HUES48 (cell line): ENCODE measurements around the gene TIGD1.
"Not testable (repeated sequence)": the region's sequence is repeated elsewhere in the genome, so short reads cannot be mapped to it uniquely, and the experiment has no call there.

ENCODE experiments used
- H3K27ac ChIP-seq: one replicate; pipeline ENCODE4 v1.7.0; 2013; ENCODE audit warnings: low read depth, low read length, inconsistent platforms
- H3K27me3 ChIP-seq: 2 replicates; pipeline ENCODE4 v1.6.1; 2013; ENCODE audit warnings: mild to moderate bottlenecking, low read length; ENCODE audit not compliant: control insufficient read depth, insufficient read depth
- H3K36me3 ChIP-seq: 2 replicates; pipeline ENCODE4 v1.6.1; 2013; ENCODE audit warnings: low read length; ENCODE audit not compliant: control insufficient read depth, insufficient read depth
- H3K4me1 ChIP-seq: 2 replicates; pipeline ENCODE4 v1.6.1; 2013; ENCODE audit warnings: mild to moderate bottlenecking, low read length; ENCODE audit not compliant: control insufficient read depth, insufficient read depth
- H3K4me3 ChIP-seq: 2 replicates; pipeline ENCODE4 v1.5.1; 2013; ENCODE audit warnings: mild to moderate bottlenecking, low read depth, low read length
- H3K9ac ChIP-seq: 2 replicates; pipeline ENCODE4 v1.6.1; 2013; ENCODE audit warnings: mild to moderate bottlenecking, low read depth, low read length, moderate library complexity
- H3K9me3 ChIP-seq: 2 replicates; pipeline ENCODE4 v1.6.1; 2013; ENCODE audit warnings: low read length; ENCODE audit not compliant: control insufficient read depth, insufficient read depth

The TIGD1 gene

GRCh38 chr2:232538671-232539070, 11.7 kb downstream of the TIGD1 start:
- Histone ChIP-seq H3K27ac (no peak overlapping the region), H3K9ac (no peak overlapping the region), H3K4me1 (peaks cover 9% of the 10 kb centered on the region; the same call in 1 of the 2 replicates), H3K9me3 (no peaks in the 10 kb centered on the region), H3K4me3 (no peak overlapping the region), H3K36me3 (no peaks in the 10 kb centered on the region), H3K27me3 (no peaks in the 10 kb centered on the region)

- Histone ChIP-seq H3K9ac (no peak overlapping the region), H3K4me3 (no peak overlapping the region), H3K27ac (no peak overlapping the region), H3K36me3 (no peaks in the 10 kb centered on the region), H3K4me1 (peaks cover 9% of the 10 kb centered on the region; the same call in 1 of the 2 replicates), H3K9me3 (no peaks in the 10 kb centered on the region), H3K27me3 (no peaks in the 10 kb centered on the region)
Observed at GRCh38 chr2:232537499-232537898, 12.9 kb downstream of the TIGD1 start.

- H3K27ac ChIP-seq = no peak overlapping the region
- no peak overlapping the region for H3K4me3 ChIP-seq
- no peak overlapping the region for H3K9ac ChIP-seq
- peaks cover 9% of the 10 kb centered on the region; the same call in 1 of the 2 replicates for H3K4me1 ChIP-seq
- H3K27me3 ChIP-seq = no peaks in the 10 kb centered on the region
- no peaks in the 10 kb centered on the region for H3K9me3 ChIP-seq
- no peaks in the 10 kb centered on the region for H3K36me3 ChIP-seq
Observed at GRCh38 chr2:232537079-232537478, 13.3 kb downstream of the TIGD1 start.

- Histone ChIP-seq H3K4me1 (peaks cover 9% of the 10 kb centered on the region; the same call in 1 of the 2 replicates), H3K9me3 (no peaks in the 10 kb centered on the region), H3K27me3 (no peaks in the 10 kb centered on the region), H3K9ac (no peak overlapping the region), H3K36me3 (no peaks in the 10 kb centered on the region), H3K27ac (no peak overlapping the region), H3K4me3 (no peak overlapping the region)
Observed at GRCh38 chr2:232535761-232536530, 14.4 kb downstream of the TIGD1 start.

- no peaks in the 10 kb centered on the region for H3K9me3 ChIP-seq
- no peak overlapping the region for H3K27ac ChIP-seq
- H3K36me3 ChIP-seq = no peaks in the 10 kb centered on the region
- no peaks in the 10 kb centered on the region for H3K27me3 ChIP-seq
- H3K9ac ChIP-seq = no peak overlapping the region
- H3K4me1 ChIP-seq = peaks cover 9% of the 10 kb centered on the region; the same call in 1 of the 2 replicates
- no peak overlapping the region for H3K4me3 ChIP-seq
Observed at GRCh38 chr2:232534940-232535651, 15.3 kb downstream of the TIGD1 start.

- Histone ChIP-seq H3K27me3 (no peaks in the 10 kb centered on the region), H3K4me3 (no peak overlapping the region), H3K27ac (no peak overlapping the region), H3K4me1 (peaks cover 7% of the 10 kb centered on the region; the same call in 1 of the 2 replicates), H3K9me3 (no peaks in the 10 kb centered on the region), H3K36me3 (no peaks in the 10 kb centered on the region), H3K9ac (no peak overlapping the region)
Observed at GRCh38 chr2:232533944-232534710, 16.2 kb downstream of the TIGD1 start.

- not testable (repeated sequence) for H3K27me3 ChIP-seq, H3K36me3 ChIP-seq, H3K27ac ChIP-seq, H3K9ac ChIP-seq, H3K4me3 ChIP-seq, H3K9me3 ChIP-seq, H3K4me1 ChIP-seq
Observed at GRCh38 chr2:232532821-232533220, 17.5 kb downstream of the TIGD1 start.

- Histone ChIP-seq H3K36me3 (no peaks in the 10 kb centered on the region), H3K9ac (no peak overlapping the region), H3K4me1 (no peaks in the 10 kb centered on the region), H3K9me3 (no peaks in the 10 kb centered on the region), H3K27ac (no peak overlapping the region), H3K27me3 (peaks cover 7% of the 10 kb centered on the region; the same call in 1 of the 2 replicates), H3K4me3 (no peak overlapping the region)
Observed at GRCh38 chr2:232532419-232532818, 17.9 kb downstream of the TIGD1 start.

GRCh38 chr2:232530626-232531260, 19.6 kb downstream of the TIGD1 start:
- no peaks in the 10 kb centered on the region for H3K4me1 ChIP-seq
- no peaks in the 10 kb centered on the region for H3K36me3 ChIP-seq
- H3K9me3 ChIP-seq = no peaks in the 10 kb centered on the region
- peaks cover 7% of the 10 kb centered on the region for H3K27me3 ChIP-seq
- H3K27ac ChIP-seq = no peak overlapping the region
- no peak overlapping the region for H3K9ac ChIP-seq
- H3K4me3 ChIP-seq = no peak overlapping the region

GRCh38 chr2:232529806-232530547, 20.4 kb downstream of the TIGD1 start:
- H3K36me3 ChIP-seq = no peaks in the 10 kb centered on the region
- no peak overlapping the region for H3K27ac ChIP-seq
- no peaks in the 10 kb centered on the region for H3K4me1 ChIP-seq
- H3K4me3 ChIP-seq = no peak overlapping the region
- H3K9ac ChIP-seq = no peak overlapping the region
- H3K27me3 ChIP-seq = peaks cover 11% of the 10 kb centered on the region
- no peaks in the 10 kb centered on the region for H3K9me3 ChIP-seq
